Vagina (tissue), 2 donors: ENCODE results near the gene PEX13. TPM values are rescaled to one million over a fixed set of nuclear protein-coding genes. Genes with fewer than 3 reads are reported as not detected.

Experiments used
- DNase-seq, 2 donors: peaks; one replicate each; pipeline ENCODE4 v3.0.0-alpha.2; 2017; ENCODE audit errors: extremely low spot score in 2 of 2
- H3K27ac ChIP-seq: fragments of 200-600 bp; sonication (generic); one replicate; pipeline ENCODE4 v1.5.1; 2019
- H3K27me3 ChIP-seq: fragments of 200-600 bp; sonication (generic); one replicate; pipeline ENCODE4 v1.5.1; 2019
- H3K36me3 ChIP-seq, 2 donors: fragments of 200-600 bp; sonication (generic); one replicate each; pipeline ENCODE4 v1.5.1; 2017 to 2019
- H3K4me1 ChIP-seq: fragments of 200-600 bp; sonication (generic); one replicate; pipeline ENCODE4 v1.5.1; 2019
- H3K4me3 ChIP-seq, 2 donors: fragments of 200-600 bp; sonication (generic); 1 replicate in 1 of 2; 2 replicates in 1 of 2; pipeline ENCODE4 v1.5.1; 2016 to 2019
- H3K9me3 ChIP-seq: fragments of 200-600 bp; sonication (generic); one replicate; pipeline ENCODE4 v1.5.1; 2019
- CTCF ChIP-seq, 3 experiments: fragments of 450-650 bp in 2 of 3; fragments of 200-600 bp in 1 of 3; sonication (generic) in 1 of 3; IDR thresholded peaks; one replicate each; pipeline ENCODE4 v1.5.1; 2017 to 2019; ENCODE audit warnings: antibody characterized with exemption in 3 of 3, mild to moderate bottlenecking in 2 of 3, moderate library complexity in 2 of 3
- POLR2A ChIP-seq, 2 donors: fragments of 450-650 bp; IDR thresholded peaks; one replicate each; pipeline ENCODE4 v1.6.1; 2017; ENCODE audit warnings: antibody characterized with exemption in 2 of 2, mild to moderate bottlenecking in 2 of 2, moderate library complexity in 2 of 2
- POLR2AphosphoS5 ChIP-seq, 2 donors: sonication (generic); formaldehyde crosslinking; IDR thresholded peaks; one replicate each; pipeline ENCODE4 v1.9.0; 2017; ENCODE audit warnings: antibody characterized with exemption in 2 of 2, mild to moderate bottlenecking in 2 of 2, low read depth in 1 of 2; ENCODE audit not compliant: insufficient read depth in 1 of 2
- intact Hi-C: fragments of 100-400 bp; cut with DNase I; formaldehyde crosslinking; loops from one replicate; pipeline ENCODE4 v1.15.1; 2023
- total RNA-seq: library from RNA; depleted of rRNA; stranded (reverse); fragments of >200 nt; gene quantifications from one replicate; pipeline ENCODE4 v1.2.3, GENCODE V29; 2016

PEX13 gene
- total RNA-seq, 1 donor from 2014 or later, result 18.7 TPM

GRCh38 chr2:60994131-60994530, 23.4 kb upstream of the PEX13 start:
- Histone ChIP-seq H3K36me3 (no peaks in the 10 kb centered on the region), H3K27me3 (no peaks in the 10 kb centered on the region), H3K4me3 (no peak overlapping the region), H3K4me1 (no peaks in the 10 kb centered on the region), H3K9me3 (no peaks in the 10 kb centered on the region), H3K27ac (no peak overlapping the region)
- intact Hi-C loops, result no loop called here
- no peak for DNase-seq
- TF ChIP-seq POLR2AphosphoS5 (IDR thresholded peaks at IDR 0.05; ENCODE audit: insufficient read depth in 1 of 2, low read depth in 1 of 2) (no peak), POLR2A (IDR thresholded peaks at IDR 0.05) (no peak), CTCF (IDR thresholded peaks at IDR 0.05) (no peak)

GRCh38 chr2:60998628-60999545, 18.6 kb upstream of the PEX13 start:
- DNase-seq, result no peak
- Histone ChIP-seq H3K4me3 (no peak overlapping the region), H3K27me3 (no peaks in the 10 kb centered on the region), H3K4me1 (no peaks in the 10 kb centered on the region), H3K9me3 (no peaks in the 10 kb centered on the region), H3K27ac (no peak overlapping the region), H3K36me3 (no peaks in the 10 kb centered on the region)
- TF ChIP-seq CTCF (IDR thresholded peaks at IDR 0.05) (peak; percentile 52 to 71 (median 53)), POLR2AphosphoS5 (IDR thresholded peaks at IDR 0.05; ENCODE audit: insufficient read depth in 1 of 2, low read depth in 1 of 2) (no peak)
- intact Hi-C loops, result no loop called here

GRCh38 chr2:61005736-61006135, 11.8 kb upstream of the PEX13 start:
- Histone ChIP-seq H3K36me3 (no peaks in the 10 kb centered on the region), H3K4me3 (no peak overlapping the region), H3K9me3 (no peaks in the 10 kb centered on the region), H3K27ac (no peak overlapping the region), H3K27me3 (no peaks in the 10 kb centered on the region), H3K4me1 (no peaks in the 10 kb centered on the region)
- intact Hi-C loops, result no loop called here
- TF ChIP-seq POLR2A (IDR thresholded peaks at IDR 0.05) (no peak), CTCF (IDR thresholded peaks at IDR 0.05) (no peak)
- DNase-seq, result no peak

- H3K36me3 ChIP-seq, result no peaks in the 10 kb centered on the region
- intact Hi-C loops, result no loop called here
- TF ChIP-seq CTCF (IDR thresholded peaks at IDR 0.05), result no peak
- no peak for TF ChIP-seq POLR2A (IDR thresholded peaks at IDR 0.05)
- TF ChIP-seq POLR2AphosphoS5 (IDR thresholded peaks at IDR 0.05; ENCODE audit: insufficient read depth in 1 of 2, low read depth in 1 of 2), result no peak
- no peak overlapping the region for H3K27ac ChIP-seq
- no peak overlapping the region for H3K4me3 ChIP-seq
- H3K9me3 ChIP-seq, result no peaks in the 10 kb centered on the region
- H3K4me1 ChIP-seq, result no peaks in the 10 kb centered on the region
- no peak for DNase-seq
- no peaks in the 10 kb centered on the region for H3K27me3 ChIP-seq
Observed at GRCh38 chr2:61006486-61007105, 10.9 kb upstream of the PEX13 start.

- DNase-seq, result no peak
- Histone ChIP-seq H3K36me3 (no peaks in the 10 kb centered on the region), H3K27me3 (no peaks in the 10 kb centered on the region), H3K27ac (no peak overlapping the region), H3K9me3 (no peaks in the 10 kb centered on the region), H3K4me3 (no peak overlapping the region), H3K4me1 (no peaks in the 10 kb centered on the region)
- TF ChIP-seq POLR2A (IDR thresholded peaks at IDR 0.05), result no peak
- no peak for TF ChIP-seq POLR2AphosphoS5 (IDR thresholded peaks at IDR 0.05; ENCODE audit: insufficient read depth in 1 of 2, low read depth in 1 of 2)
- no peak for TF ChIP-seq CTCF (IDR thresholded peaks at IDR 0.05)
- intact Hi-C loops, result no loop called here
Observed at GRCh38 chr2:61009355-61009754, 8.2 kb upstream of the PEX13 start.
